ENCODE measurements around the gene PLAGL2.
A peak's percentile ranks its signal among the peaks of the same experiment; 100 is the strongest.

Gene PLAGL2

DNA sequence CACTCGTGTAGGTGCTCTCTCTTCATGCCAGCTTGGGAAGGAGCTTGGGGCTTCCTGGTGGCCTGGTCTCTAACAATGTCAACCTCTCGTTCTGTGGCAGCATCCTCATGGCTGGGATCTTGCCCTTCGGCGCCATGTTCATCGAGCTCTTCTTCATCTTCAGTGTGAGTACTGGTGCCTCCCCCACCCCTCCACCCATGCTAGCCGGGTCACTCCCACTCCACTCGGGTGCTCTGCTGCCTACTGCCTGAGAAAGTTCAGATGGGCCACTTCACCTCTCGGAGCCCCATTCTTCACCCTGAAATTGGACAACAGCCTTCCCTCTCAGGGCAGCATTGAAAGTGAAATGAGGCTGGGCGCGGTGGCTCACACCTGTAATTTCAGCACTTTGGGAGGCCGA, 49.2 kb downstream of the PLAGL2 start:
- in situ Hi-C loops (cut with MboI; ENCODE audit: low pct_unique_long_range_greater_than_20kb, low sequenced_read_pairs, unreplicated experiment) = no loop called here
- DNase-seq (ENCODE audit: low spot score) = no peak
- TF ChIP-seq, protein P1, sequence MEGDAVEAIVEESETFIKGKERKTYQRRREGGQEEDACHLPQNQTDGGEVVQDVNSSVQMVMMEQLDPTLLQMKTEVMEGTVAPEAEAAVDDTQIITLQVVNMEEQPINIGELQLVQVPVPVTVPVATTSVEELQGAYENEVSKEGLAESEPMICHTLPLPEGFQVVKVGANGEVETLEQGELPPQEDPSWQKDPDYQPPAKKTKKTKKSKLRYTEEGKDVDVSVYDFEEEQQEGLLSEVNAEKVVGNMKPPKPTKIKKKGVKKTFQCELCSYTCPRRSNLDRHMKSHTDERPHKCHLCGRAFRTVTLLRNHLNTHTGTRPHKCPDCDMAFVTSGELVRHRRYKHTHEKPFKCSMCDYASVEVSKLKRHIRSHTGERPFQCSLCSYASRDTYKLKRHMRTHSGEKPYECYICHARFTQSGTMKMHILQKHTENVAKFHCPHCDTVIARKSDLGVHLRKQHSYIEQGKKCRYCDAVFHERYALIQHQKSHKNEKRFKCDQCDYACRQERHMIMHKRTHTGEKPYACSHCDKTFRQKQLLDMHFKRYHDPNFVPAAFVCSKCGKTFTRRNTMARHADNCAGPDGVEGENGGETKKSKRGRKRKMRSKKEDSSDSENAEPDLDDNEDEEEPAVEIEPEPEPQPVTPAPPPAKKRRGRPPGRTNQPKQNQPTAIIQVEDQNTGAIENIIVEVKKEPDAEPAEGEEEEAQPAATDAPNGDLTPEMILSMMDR (IDR thresholded peaks at IDR 0.05; ENCODE audit: extremely low read depth, insufficient read depth, missing control alignments) = no peak

DNA sequence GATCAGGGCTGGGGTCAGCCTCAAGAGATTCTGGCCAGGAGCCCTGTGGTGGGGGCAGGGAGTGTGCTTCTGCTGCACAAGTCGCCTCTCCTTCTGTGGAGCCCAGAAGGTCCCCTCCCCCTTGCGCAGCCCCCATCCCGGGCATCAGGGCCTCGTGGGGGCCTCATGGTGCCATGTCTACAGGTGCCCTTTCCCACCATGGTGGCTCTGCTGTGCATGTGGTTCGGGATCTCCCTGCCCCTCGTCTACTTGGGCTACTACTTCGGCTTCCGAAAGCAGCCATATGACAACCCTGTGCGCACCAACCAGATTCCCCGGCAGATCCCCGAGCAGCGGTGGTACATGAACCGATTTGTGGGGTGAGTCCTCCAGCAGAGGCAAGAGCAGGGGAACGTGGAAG, 49.9 kb downstream of the PLAGL2 start:
- no peak for DNase-seq (ENCODE audit: low spot score)
- TF ChIP-seq, protein P1 (IDR thresholded peaks at IDR 0.05; ENCODE audit: extremely low read depth, insufficient read depth, missing control alignments) = no peak
- in situ Hi-C loops (cut with MboI; ENCODE audit: low pct_unique_long_range_greater_than_20kb, low sequenced_read_pairs, unreplicated experiment) = no loop called here

DNA sequence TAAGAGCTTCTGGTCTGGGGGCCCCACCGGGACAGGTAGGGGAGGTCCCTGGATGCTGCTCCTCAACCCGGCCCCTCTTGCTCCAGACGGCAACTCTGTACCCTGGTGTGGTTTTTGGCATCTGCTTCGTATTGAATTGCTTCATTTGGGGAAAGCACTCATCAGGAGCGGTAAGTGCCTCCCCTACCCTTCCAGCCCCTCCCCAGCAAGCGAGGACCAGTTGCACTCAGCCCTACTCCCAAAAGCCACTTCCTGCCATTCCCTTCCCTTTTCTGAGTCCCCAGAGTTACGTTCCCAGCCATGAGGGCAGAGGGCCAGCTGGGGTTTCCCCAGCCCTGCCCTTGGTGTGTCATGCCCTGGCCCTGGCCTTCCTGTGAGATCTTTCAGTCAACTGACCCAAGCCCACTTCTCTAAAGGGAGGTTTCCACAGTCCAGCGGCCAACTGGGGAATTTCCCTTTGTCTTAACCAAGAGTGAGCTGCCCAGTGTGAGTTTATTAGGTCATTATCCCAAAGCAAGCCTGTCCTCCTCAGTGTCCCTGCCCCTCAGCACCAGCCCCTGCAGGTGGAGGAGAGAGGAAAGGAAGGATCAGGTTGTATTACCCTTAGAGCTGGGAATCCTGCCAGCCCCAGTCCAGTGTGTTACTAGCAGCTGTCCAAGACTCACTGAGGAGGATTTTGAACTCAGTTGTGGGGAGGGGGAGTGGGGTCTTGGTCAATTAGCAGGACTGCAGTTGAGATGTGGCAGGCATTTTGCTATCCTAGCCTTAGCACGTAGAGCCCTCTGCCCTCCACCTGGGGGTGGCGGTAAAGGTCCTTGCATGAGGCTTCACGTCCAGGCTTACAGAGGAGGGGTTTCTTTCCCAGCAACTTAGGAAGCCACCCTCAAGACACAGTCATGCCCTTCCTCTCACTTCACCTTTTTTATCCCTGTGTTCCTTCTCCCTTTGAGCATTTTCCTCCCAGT, 52.2 kb downstream of the PLAGL2 start:
- TF ChIP-seq, protein P1 (IDR thresholded peaks at IDR 0.05; ENCODE audit: extremely low read depth, insufficient read depth, missing control alignments) = peak; percentile 59
- peak; percentile 43 for DNase-seq (ENCODE audit: low spot score)
- in situ Hi-C loops (cut with MboI; ENCODE audit: low pct_unique_long_range_greater_than_20kb, low sequenced_read_pairs, unreplicated experiment) = no loop called here

DNA sequence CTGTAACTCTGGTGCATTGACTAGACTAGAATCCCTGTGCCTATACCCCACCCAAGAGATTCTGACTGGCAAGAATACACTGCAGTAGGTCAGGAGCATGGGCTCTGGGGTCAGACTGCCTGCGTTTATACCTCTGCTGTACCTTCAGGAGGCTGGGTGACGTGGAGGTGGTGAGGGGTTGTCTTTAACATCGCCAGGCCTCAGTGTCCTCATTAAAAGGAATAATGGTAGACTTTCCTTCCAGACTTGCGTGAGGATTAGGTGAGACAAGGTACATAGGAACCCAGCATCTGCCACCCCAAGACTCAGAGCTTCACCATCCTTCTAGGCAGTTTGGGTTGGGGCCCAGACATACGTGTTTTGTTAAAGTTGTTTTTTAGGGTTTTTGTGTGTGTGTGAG, 53.8 kb downstream of the PLAGL2 start:
- in situ Hi-C loops (cut with MboI; ENCODE audit: low pct_unique_long_range_greater_than_20kb, low sequenced_read_pairs, unreplicated experiment) = no loop called here
- TF ChIP-seq, protein P1 (IDR thresholded peaks at IDR 0.05; ENCODE audit: extremely low read depth, insufficient read depth, missing control alignments) = no peak
- no peak for DNase-seq (ENCODE audit: low spot score)

DNA sequence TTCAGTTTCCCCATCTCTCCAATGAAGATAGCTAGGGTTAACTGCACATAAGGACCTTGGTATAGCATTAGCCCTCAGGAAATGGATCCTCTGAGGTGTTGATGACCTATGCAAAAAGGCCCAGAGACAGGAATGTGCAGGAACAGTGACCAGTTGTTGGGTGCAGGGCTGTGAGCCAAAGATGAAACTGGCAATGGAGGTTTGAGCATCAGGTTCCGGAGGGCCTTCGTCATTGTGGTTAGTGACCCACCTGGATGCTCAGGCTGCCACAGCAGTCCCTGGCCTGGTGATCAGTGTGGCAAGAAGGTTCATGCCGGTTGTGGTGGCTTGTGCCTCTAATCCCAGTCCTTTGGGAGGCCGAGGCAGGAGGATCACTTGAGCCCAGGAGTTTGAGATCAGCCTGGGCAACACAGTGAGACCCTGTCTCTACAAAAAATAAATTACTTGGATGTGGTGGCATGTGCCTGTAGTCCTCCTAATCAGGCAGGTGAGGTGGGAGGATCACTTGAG, 54.3 kb downstream of the PLAGL2 start:
- no peak for DNase-seq (ENCODE audit: low spot score)
- TF ChIP-seq, protein P1 (IDR thresholded peaks at IDR 0.05; ENCODE audit: extremely low read depth, insufficient read depth, missing control alignments) = no peak
- in situ Hi-C loops (cut with MboI; ENCODE audit: low pct_unique_long_range_greater_than_20kb, low sequenced_read_pairs, unreplicated experiment) = no loop called here

DNA sequence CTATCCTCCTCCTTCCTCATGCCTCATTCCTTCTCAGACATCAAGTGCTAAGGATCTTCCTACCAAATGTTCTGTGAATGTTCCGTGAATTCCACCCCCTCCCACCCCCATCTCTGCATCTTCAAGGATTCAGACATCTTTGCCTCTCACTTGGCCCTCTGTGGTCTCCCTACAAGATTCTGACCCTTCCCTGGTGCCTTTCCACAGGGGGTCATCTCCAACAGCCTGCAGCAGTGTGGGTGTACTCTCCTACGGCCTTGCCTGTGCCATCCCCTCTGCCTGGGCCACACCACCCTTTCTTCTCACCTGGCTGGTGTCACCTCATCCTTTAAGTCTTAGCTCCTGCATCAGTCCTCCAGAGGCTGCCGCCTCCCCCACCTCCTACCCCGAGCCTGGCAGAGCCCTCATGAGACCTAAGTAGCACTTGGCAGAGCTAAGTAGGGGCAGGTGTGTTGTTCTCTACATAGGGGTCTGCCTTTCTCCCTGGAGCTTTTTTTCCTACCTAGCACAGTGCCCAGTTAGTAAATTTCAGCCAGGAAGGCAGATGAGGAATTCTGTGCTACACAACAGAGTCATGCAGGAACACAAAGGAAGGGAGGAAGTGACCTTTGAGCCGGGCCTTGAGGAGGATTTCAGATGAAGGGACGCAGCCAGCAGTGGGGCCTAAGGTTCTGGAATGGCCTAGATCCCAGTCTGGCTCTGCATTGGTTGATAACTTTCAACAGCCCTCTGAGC, 55.0 kb downstream of the PLAGL2 start:
- DNase-seq (ENCODE audit: low spot score) = no peak
- TF ChIP-seq, protein P1 (IDR thresholded peaks at IDR 0.05; ENCODE audit: extremely low read depth, insufficient read depth, missing control alignments) = no peak
- in situ Hi-C loops (cut with MboI; ENCODE audit: low pct_unique_long_range_greater_than_20kb, low sequenced_read_pairs, unreplicated experiment) = no loop called here

Measured in GM13977 (cell line).